ENCODE results near the gene NFS1.

Gene NFS1

DNA sequence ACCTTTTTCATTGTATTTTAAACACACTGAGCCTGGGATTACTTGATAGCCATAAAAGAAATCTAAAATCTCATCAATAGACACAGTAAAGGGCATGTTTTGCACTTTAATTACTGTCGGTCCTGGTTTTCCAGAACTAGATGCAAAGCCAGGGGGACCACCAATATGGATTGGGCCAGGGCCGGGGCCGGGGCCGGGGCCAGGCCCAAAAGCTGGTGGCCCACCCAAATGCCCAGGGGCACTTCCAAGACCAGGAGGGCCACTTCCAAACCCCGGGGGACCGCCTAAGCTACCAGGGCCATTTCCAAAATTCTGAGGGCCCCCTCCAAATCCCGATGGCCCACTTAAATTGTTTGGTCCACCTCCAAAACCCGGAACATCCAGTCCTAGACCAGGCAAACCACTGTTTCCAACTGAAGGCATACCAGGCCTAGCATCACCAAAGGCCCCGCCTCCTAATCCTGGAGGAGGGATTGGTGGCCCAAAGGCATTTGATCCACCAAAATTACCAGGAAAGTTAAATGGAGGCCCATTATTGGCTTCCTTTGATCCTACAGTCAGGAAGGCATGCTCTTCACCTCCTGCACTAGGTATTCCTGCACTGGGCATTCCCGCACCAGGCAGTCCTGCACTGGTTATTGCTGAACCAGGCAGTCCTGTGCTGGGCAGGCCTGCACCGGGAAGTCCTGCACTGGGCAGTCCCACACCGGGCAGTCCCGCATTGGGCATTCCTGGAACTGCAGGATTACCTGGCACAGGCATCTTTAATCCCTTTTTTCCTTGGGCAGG, 46.3 kb downstream of the NFS1 start:
- no peak overlapping the region for H3K4me3 ChIP-seq (ENCODE audit: low read depth, low read length)
- TF ChIP-seq, protein P1, sequence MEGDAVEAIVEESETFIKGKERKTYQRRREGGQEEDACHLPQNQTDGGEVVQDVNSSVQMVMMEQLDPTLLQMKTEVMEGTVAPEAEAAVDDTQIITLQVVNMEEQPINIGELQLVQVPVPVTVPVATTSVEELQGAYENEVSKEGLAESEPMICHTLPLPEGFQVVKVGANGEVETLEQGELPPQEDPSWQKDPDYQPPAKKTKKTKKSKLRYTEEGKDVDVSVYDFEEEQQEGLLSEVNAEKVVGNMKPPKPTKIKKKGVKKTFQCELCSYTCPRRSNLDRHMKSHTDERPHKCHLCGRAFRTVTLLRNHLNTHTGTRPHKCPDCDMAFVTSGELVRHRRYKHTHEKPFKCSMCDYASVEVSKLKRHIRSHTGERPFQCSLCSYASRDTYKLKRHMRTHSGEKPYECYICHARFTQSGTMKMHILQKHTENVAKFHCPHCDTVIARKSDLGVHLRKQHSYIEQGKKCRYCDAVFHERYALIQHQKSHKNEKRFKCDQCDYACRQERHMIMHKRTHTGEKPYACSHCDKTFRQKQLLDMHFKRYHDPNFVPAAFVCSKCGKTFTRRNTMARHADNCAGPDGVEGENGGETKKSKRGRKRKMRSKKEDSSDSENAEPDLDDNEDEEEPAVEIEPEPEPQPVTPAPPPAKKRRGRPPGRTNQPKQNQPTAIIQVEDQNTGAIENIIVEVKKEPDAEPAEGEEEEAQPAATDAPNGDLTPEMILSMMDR (IDR thresholded peaks at IDR 0.05; ENCODE audit: borderline replicate concordance, insufficient read depth, low read depth, low read length), result no peak

DNA sequence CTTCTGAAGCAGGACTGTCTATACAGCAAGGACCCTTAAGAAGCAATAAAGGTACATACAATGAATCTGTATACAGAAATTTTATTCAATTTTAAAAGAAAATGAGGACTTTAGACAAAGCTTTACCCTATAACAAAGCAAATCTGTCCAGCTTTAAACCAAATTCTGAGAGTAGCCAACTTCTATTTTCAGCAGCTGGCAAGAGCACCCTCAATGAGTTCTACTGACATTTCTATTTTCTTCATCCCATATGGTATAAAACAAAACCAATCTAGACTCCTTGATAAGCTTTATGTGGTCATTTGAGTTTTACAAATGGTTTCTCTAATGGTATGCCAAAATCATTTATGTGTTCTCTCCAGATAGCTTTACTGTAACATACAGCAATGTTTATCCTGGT, 47.2 kb downstream of the NFS1 start:
- TF ChIP-seq, protein P1 (IDR thresholded peaks at IDR 0.05; ENCODE audit: borderline replicate concordance, insufficient read depth, low read depth, low read length), result no peak
- H3K4me3 ChIP-seq (ENCODE audit: low read depth, low read length), result no peak overlapping the region

DNA sequence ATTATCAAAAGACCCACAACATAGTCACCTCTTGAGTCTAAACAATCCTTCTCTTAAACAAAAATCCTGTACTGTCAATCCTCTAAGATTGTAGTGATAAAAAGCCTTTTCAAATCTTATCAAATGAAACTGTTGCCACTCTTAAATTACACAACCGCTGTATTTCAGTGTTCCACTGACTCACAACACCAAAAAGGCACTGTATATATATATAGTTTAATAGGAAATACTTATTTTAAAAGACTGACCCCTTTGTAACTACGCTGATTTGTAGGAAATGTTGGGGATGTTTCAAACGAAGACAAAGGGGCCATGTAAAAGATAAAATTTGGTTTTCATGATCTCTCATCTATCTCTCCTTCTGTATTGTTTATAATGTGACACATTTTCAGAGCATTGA, 48.5 kb downstream of the NFS1 start:
- H3K4me3 ChIP-seq (ENCODE audit: low read depth, low read length), result no peak overlapping the region
- TF ChIP-seq, protein P1 (IDR thresholded peaks at IDR 0.05; ENCODE audit: borderline replicate concordance, insufficient read depth, low read depth, low read length), result no peak

DNA sequence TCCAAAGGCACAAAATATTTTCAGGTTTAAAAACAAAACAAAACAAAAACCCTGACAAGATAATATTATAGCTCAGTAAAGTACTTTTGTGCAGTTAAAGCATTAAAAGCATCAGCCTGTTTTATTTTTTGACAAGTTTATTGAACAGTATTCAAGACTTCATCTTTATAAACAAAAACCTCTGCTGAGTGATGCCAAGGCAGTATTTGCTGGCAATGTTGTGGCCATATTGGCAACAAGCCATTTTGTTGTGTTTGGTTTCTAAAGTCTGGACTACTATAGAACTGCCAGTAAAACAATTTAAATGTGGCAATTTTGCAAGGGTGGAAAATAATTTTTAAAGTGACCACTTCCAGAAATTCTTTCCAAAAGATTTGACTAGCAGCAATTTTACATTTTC, 50.3 kb downstream of the NFS1 start:
- TF ChIP-seq, protein P1 (IDR thresholded peaks at IDR 0.05; ENCODE audit: borderline replicate concordance, insufficient read depth, low read depth, low read length), result no peak
- H3K4me3 ChIP-seq (ENCODE audit: low read depth, low read length), result no peak overlapping the region

DNA sequence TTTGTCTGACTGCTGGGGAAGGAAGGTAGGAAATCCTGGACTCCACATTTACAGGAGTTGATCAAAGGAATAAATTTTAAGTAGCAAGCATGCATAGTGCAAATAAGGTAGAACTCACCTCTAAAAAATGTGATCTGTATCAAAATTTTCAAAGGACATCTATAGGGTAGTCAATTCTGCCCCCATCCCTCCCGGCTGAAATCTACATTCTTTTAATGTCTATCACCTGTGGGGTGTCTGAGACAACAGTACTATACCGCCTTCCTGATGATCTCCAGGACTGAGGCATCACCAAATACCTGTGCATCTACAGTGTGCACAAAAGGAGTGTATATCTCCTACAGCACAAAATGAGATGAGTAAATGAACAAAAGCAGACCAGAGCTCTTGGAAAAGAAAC, 54.3 kb downstream of the NFS1 start:
- no peak overlapping the region for H3K4me3 ChIP-seq (ENCODE audit: low read depth, low read length)
- TF ChIP-seq, protein P1 (IDR thresholded peaks at IDR 0.05; ENCODE audit: borderline replicate concordance, insufficient read depth, low read depth, low read length), result no peak

DNA sequence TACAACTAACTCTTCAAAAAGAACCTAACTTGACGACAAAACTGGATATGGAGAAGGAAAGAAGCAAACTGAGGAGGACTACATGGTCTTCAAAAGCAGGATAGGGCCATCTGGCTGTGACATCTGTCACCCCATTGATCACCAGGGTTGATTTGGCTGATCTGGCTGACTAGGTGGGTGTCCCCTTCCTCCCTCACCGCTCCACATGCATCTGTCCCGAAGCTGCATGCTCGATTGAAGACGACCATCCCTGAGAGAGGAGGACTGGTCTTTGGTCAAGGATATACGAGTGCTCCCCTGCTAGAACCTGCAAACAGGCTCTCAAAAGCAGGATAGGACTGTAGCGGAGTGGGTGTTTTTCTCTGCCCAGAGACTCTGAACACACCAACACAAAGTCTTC, 56.1 kb downstream of the NFS1 start:
- no peak overlapping the region for H3K4me3 ChIP-seq (ENCODE audit: low read depth, low read length)
- TF ChIP-seq, protein P1 (IDR thresholded peaks at IDR 0.05; ENCODE audit: borderline replicate concordance, insufficient read depth, low read depth, low read length), result no peak

DNA sequence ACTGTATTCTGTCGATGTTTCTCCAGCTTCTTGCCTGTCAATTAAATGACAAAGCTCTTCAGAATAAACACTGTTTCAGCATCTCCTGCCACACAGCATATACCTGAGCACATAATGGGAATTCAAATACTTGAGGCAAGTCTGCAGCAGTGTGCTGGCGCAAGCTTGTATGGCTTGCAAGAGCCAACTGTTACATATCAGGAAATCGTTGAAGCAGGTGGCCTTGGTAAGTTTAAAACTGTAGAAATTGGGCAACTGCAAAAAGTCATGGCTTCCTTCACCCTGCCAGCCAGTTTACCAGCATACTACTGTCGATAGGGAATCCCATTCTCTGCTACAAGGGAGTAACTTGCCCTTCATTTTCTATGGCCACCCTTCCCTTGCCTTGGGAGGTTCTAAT, 57.4 kb downstream of the NFS1 start:
- TF ChIP-seq, protein P1 (IDR thresholded peaks at IDR 0.05; ENCODE audit: borderline replicate concordance, insufficient read depth, low read depth, low read length), result no peak
- H3K4me3 ChIP-seq (ENCODE audit: low read depth, low read length), result no peak overlapping the region
